Femur (tissue), 1 donor: ENCODE measurements around the gene PAQR3.
"Not testable (repeated sequence)": the region's sequence is repeated elsewhere in the genome, so short reads cannot be mapped to it uniquely, and the experiment has no call there.

ENCODE experiments used
- DNase-seq: peaks from one replicate; pipeline ENCODE4 v3.0.0-alpha.2; 2017

PAQR3 gene

GRCh38 chr4:78926826-78927225 lies 12.4 kb downstream of the PAQR3 start:
- no peak for DNase-seq

GRCh38 chr4:78923464-78924312 lies 15.6 kb downstream of the PAQR3 start:
- no peak for DNase-seq

GRCh38 chr4:78922207-78922606 lies 17.0 kb downstream of the PAQR3 start:
- no peak for DNase-seq

GRCh38 chr4:78910612-78911011 lies 28.6 kb downstream of the PAQR3 start:
- DNase-seq: no peak

GRCh38 chr4:78908974-78909373 lies 30.3 kb downstream of the PAQR3 start:
- DNase-seq: not testable (repeated sequence)

GRCh38 chr4:78907638-78908037 lies 31.6 kb downstream of the PAQR3 start:
- no peak for DNase-seq

GRCh38 chr4:78904143-78904542 lies 35.1 kb downstream of the PAQR3 start:
- no peak for DNase-seq

GRCh38 chr4:78902298-78902697 lies 36.9 kb downstream of the PAQR3 start:
- DNase-seq: no peak

GRCh38 chr4:78901882-78902281 lies 37.4 kb downstream of the PAQR3 start:
- DNase-seq: no peak

- DNase-seq: no peak
Measured at GRCh38 chr4:78899302-78899701, 39.9 kb downstream of the PAQR3 start.

GRCh38 chr4:78889955-78890354 lies 49.3 kb downstream of the PAQR3 start:
- DNase-seq: no peak

- DNase-seq: no peak
Measured at GRCh38 chr4:78885598-78885997, 53.6 kb downstream of the PAQR3 start.

- no peak for DNase-seq
Measured at GRCh38 chr4:78880874-78881492, 58.3 kb downstream of the PAQR3 start.

GRCh38 chr4:78878031-78878430 lies 61.2 kb downstream of the PAQR3 start:
- no peak for DNase-seq

GRCh38 chr4:78876568-78877320 lies 62.5 kb downstream of the PAQR3 start:
- DNase-seq: no peak

- DNase-seq: no peak
Measured at GRCh38 chr4:78870056-78870455, 69.2 kb downstream of the PAQR3 start.

- not testable (repeated sequence) for DNase-seq
Measured at GRCh38 chr4:78868712-78869111, 70.5 kb downstream of the PAQR3 start.

GRCh38 chr4:78865451-78865850 lies 73.8 kb downstream of the PAQR3 start:
- no peak for DNase-seq

GRCh38 chr4:78864405-78865024 lies 74.7 kb downstream of the PAQR3 start:
- DNase-seq: no peak

GRCh38 chr4:78863991-78864390 lies 75.2 kb downstream of the PAQR3 start:
- no peak for DNase-seq

- DNase-seq: no peak
Measured at GRCh38 chr4:78863254-78863869, 75.9 kb downstream of the PAQR3 start.

- DNase-seq: no peak
Measured at GRCh38 chr4:78862314-78862737, 76.9 kb downstream of the PAQR3 start.
